DLD1 (cell line): ENCODE results near the gene HS3ST3B1.

Source experiments
- in situ Hi-C: cut with HindIII; loops from 2 replicates; pipeline ENCODE4 v1.10.0; 2017; ENCODE audit warnings: low sequenced_read_pairs

The HS3ST3B1 gene

DNA sequence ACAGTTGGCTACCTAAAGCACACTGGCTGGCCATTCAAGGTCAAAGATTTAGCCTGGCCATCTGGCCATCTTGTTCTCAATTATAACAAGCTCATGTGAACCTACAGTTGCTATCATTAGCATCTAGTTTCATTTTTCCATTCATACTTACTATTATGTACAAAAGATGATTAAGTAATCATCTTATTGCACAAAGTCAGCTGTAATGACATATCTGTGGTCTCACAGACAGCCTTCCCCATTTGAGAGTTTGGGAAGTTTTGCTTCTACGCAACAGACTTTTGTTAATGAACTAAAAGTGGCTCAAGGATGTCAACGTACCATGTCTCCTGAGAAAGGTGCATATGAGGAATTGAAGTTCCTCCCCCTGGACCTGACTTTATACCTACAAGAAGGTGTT, 51.3 kb downstream of the HS3ST3B1 start:
- in situ Hi-C loops = no loop called here

DNA sequence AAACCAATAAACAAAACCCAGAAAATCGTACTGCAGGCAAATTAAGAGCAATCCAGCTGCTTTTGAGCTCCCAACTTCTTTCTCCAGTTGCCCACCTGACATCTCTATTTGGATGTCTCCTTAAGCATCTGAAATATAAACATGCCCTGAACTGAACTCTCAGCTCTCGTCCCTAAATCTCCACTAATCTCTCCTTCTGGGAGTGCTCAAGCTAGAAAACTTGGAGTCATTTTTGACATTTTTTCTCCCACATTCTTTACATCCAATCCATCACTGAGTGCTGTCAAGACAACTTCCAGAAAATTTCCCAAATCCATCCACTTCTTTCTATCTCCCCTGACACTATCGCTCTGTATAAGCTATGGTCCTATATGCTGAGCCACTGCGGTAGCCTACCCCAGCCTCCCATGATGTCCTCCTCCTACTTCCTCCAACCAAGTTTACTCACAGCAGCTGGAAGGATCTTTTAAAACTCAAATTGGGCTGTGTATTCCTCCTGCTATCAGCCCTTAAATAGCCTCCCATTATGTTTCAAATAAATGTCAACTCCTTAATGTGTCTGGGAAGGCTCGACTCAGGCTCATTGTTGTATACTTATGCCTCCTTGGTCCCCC, 53.1 kb downstream of the HS3ST3B1 start:
- in situ Hi-C loops = no loop called here

DNA sequence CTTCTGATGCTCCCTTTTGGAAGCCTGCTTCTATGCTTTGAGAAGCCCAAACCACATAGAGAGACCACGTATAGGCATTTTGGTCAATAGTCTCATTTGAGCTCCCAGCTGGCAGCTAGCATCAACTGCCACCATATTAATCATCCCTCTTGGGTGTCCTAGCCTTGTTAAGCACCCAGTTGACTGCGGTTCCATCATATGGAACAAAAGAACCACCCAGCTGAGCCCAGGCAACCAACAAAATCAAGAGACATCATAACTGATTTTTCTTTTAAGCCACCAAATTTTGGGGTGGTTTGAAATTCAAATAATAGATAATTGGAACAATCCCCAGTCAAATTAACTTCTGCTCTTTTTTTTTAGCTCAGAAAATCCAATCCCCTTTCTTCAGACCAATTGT, 53.9 kb downstream of the HS3ST3B1 start:
- in situ Hi-C loops = no loop called here

DNA sequence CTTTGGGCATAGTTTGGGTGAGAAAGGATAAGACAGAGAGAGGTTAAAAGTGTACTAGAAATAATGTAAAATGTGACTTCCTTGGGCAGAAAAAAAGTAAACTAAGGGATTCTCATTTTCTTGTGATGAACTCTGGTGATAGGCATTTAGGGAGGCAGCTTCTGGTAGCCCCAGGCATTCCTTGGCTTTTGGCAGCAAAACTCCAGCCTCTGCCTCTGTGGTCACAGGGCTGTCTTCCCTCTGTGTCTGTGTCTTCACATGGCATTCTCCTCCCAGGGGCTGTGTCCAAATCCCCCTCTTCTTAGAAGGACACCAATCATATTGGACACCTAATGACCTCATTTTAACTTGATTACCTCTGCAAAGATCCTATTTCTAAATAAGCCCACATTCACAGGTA, 54.7 kb downstream of the HS3ST3B1 start:
- in situ Hi-C loops = no loop called here

DNA sequence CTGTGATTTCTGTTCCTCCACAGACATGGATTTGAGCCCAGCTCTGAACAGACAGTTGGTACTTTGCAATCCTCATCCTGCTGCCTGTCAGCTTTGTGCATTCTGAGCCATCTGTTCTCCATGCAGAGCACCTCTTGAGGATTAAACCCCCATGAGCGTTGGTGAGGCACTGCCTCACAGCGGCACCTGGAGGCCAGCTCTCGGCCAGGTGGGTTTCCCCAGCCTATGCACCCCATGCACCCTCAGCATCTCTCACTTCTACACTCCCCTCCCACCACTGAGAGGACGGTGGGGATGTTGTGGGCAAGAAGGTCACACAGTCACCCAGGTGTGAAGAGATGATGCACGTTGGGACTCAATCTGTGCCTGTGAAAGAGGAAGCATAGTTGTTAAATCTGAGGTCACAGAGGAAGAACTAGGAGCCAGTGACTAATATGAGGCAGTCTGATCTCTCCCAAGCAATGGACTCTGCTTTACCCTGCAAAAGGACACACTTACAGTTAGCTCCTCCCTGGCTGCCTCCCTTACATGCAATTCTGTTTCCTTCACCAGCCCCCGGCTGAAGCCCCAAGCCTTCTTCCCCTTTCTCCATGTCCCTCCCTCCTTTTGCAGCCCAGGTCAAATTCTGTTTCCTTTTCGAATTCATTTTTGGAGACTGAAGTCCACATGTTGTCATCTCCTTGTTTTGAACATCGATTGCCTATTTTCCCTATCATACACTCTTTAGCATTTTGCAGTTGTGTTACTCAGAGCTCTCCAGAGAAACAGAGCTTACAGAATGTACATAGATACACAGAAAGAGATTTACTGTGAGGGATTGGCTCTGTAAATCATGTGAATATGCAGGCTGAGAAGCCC, 58.5 kb downstream of the HS3ST3B1 start:
- in situ Hi-C loops = no loop called here

DNA sequence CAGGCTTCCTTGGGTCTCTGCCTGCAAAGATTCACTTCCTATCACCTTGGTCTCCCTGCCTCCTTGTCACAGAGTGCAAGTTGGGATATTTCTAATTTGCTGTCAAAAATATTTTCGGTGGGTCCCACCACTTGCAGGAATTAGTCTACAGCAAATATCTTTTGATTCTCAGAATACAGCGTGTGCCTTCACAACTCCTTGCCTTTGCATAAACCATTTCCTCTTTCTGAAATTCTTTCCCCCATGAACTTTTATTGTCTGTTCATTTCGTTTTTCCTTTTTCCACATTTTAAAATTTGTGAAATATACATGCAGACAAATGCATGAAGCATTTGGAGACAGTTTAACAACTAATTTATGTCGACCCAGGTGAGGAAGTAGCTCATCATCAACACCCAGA, 60.0 kb downstream of the HS3ST3B1 start:
- in situ Hi-C loops = no loop called here

DNA sequence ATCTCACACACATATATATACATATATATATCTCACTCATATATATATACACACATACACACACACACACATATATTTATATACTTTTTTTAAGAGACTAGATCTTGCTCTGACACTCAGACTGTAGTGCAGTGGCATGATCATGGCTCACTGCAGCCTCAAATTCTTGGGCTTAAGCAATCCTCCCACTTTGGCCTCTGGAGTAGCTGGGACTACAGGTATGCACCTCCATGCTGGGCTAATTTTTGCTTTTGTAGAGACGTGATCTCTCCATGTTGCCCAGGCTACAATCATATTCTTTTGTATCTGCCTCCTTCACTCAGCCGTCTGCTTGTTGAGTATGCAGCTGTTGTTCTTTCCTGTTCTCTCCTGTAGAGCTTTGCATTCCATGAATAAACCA, 60.6 kb downstream of the HS3ST3B1 start:
- in situ Hi-C loops = no loop called here

DNA sequence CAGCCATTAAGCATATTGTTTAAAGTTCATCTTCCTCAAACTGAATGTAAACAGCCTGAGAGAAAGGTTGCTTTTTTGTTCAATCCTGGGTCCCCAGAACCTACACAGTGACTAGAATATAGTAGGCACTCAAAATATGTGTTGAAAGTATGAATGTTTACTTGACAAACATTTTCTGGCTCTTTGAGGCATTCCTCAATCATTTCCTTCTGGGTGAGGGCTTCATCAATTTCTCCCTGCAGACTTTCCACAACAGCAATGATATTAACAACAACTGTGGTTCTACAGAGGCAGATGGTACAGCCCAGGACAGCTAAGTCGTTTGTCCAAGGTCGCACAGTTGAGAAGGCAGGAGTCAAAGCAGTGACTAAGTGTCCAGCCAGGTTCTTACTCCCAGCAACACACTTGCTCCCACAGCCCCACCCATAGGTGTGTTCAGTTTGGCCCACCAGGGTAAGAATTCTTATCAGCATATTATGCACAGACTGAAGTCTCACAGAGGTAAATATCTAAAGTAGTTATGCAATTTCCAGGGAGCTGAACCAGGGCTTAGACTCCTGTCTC, 61.1 kb downstream of the HS3ST3B1 start:
- in situ Hi-C loops = no loop called here

DNA sequence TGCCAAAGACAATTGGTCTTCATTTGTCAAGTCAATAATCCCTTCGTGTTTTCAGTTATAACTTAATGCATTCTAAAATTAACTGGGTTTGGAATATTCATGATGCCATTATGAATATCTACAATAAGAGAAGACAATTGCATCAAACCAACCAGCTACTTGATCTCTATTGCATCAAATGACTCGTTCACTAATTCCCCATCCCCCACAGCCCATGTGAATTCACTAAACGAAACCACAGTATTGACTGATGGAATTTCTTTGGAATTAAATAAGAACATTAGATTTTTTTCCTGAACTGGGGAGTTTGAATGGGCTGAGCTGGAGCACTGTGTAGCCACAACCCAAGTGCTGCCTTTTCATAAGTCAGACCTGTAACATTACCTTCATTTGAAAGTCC, 65.3 kb downstream of the HS3ST3B1 start:
- in situ Hi-C loops = no loop called here

DNA sequence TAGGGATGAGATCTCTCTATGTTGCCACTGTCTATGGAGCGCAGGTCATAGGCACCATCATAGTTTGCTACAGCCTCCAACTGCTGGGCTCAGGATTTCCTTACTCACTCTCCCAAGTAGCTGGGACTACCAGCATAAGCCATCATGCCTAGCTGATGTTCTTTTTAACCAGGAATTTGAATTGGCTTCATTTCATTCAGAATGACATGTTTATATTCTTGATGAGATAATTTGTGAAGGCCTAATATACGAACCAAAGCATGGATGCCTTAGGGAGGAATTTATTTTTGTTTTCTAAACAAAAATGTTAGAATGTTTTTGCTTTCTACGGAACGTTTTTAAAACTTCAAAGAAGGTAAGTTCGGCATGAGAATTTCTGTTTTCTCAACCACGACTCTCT, 71.6 kb downstream of the HS3ST3B1 start:
- in situ Hi-C loops = no loop called here

DNA sequence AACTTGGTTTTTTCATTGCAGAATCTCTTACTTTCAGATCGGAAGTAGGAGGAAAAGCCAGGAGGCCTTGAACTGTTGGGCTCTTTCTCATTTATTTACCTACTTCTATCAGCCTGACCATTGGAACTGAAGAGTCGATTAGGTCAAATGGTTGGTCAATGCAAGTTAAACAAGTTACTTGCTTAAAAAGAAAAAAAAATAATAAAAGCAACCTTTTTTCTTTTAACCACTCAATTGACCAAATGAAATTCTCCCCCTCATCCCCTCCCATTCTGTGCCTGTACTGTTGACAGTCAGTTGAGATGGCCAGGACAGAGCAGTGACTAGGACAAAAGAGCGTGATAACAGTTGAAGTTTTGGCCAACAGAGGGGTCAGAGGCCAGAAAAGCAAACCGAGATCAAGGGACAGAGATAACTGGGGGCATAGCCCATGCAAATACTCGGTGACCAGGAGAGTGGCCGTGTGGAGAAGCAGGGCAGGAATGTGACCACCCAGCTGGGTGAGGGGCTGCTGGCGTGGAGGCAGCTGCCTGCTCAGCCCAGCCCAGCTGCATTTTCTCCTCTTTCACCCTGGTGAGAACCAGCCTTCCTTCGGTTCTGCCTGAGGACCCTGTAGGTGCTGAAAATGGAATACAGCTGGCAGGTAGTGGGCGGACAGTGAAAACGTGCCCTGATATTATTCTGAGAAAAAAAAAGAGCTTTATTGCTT, 72.2 kb downstream of the HS3ST3B1 start:
- in situ Hi-C loops = no loop called here

DNA sequence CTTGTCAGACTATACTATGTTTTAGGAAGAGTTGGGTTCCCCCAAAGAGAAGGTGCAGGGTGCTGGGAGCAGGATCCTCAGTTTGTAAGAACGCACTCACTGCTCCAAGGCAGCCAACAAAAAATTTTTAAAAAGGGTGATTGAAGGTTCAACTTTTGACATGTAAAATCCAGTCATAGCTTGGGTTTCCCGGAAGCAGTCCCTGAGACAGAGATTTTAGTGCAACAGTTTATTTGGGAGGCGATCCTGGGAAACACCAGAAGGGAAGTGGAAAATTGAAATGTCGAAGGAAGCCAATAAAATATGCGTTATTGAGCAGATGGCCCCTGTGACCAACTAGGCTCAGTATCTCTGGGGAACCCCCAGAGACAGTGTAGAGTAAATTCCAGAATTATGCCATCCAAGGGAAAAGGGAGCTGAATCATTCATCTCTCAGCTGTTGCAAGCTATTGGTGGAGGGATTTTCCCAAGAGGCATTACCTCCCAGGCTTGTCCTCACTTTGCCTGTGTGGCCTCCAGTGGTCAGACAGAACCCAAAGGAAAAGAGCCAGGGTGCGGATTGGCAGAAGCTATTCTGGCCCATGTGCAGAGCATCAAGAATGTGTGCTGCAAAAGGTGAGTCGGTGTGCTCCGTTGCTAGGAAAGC, 72.9 kb downstream of the HS3ST3B1 start:
- in situ Hi-C loops = no loop called here

DNA sequence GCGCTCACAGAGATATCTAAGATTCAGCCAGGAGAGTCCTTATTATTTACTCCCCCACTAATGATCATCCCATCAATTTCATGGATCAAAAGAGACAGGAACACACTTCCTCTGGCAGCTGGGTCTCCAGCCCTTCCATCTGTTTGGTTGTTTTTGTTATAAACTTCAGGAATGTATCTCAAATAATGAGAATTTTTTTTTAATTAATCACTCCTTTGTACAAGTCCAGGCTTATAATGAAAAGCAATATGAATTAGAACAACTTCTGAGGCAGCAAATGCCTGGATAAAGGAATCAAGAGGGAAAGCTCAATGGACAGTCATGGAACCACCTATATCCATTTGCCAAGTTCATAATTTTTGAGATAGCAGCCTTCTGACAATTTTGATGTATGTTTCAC, 73.4 kb downstream of the HS3ST3B1 start:
- in situ Hi-C loops = no loop called here

DNA sequence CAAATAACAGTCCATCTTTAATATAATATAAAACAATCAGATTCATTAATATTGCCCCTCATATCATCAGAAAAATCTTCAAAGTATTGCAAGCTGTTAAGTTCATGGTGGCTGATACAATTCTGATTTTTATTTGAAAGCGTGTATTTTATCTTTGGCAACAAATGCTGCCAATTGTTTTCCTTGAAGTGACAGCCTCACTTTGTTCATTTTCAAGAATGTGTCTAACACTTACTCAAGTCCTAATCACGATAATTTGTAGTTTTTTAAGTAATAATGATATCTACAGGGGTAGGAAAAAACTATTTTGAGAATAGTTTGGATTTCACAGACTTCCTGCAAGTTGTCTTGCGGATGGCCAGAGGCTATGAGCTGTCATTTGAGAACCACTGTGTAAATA, 75.8 kb downstream of the HS3ST3B1 start:
- in situ Hi-C loops = no loop called here

DNA sequence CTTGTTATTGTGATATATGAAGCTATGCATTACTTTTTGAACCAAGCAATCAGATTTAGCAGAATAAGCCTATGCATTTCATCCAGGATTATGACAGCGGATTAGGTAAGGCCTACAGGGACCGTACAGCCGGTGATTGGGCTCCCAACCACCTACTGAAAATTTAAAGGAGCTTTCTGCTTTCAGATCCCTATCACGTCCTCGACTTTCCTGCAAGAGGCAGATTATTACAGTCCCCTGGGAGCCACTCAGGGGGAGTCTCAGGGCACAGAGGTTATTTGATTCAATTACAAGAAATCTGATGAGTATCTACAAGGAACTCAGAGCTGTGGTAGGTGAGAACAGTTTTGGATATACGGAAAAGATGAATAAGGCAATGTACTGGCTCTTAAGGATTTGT, 80.7 kb downstream of the HS3ST3B1 start:
- in situ Hi-C loops = no loop called here

DNA sequence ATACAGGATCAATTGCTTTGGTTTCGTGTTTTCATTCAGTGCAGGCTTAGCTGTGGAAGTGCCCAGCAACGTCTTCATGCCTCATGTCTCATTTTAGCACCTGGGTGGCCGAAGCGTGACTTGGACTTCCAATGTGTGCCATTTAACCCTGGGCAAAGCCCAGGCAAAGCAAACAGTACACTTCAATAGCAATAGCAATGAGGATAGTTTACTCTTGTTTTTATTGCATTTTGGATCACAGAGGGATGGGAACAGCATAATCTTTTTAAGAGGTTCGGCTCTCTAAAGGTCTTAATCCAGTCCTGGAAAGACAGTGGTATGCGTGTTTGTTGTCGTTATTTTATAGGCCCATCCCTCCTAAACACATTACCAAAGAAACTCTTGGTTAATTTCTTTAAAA, 86.2 kb downstream of the HS3ST3B1 start:
- in situ Hi-C loops = no loop called here

DNA sequence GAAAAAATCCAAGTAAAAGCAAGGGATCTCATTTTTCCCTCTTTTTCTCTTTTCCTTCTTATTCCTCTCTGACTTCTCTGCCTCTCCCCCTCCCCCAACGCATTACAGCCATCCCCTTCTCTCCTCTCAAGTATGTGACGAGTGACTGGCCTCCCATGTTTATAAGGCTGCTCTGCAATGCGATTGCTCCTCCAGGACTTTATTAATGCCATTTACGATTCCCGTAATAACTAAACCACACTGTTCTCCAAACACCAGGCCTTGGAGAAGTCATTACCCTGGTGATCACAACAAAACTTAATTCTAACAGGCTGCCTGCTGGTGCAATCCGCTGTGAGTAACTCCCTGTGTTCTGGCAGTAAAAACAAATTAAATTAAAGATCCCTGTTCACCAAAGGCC, 88.8 kb downstream of the HS3ST3B1 start:
- in situ Hi-C loops = no loop called here

DNA sequence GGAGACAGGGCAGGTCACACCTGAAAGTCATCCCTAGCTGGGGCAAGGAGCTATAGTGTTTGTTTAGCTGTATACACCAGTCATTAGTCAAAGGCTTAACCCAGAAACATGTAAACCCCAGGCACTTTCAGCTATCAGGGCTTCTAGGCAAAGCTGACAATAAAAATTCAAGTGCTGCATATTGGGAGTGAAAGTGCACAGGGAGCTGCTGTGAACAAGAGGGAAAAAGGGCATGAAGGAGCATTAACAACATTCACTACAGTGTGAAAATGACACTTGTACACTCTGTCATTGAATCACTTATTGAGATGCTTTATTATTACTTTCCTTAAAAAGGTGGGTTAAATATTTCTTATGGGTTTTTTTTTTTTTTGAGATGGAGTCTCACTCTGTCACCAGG, 92.8 kb downstream of the HS3ST3B1 start:
- in situ Hi-C loops = no loop called here

DNA sequence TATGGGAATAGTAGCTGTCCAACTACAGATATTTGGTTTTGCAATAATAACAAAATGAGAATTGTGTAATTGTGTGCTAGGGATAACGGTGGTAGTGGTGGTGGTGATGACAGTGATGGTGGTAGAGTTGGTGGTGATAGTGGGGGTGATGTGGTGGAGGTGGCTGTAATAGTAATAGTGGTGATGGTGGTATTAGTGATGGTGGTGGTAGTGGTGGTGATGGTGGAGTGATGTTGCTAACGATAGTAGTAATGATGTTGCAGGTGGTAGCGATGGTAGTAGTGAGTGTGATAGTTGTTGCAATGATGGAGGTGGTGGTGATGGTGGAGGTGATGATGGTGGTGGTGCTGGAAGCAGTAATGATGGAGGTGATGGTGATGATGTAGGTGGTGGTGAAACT, 94.4 kb downstream of the HS3ST3B1 start:
- in situ Hi-C loops = no loop called here

DNA sequence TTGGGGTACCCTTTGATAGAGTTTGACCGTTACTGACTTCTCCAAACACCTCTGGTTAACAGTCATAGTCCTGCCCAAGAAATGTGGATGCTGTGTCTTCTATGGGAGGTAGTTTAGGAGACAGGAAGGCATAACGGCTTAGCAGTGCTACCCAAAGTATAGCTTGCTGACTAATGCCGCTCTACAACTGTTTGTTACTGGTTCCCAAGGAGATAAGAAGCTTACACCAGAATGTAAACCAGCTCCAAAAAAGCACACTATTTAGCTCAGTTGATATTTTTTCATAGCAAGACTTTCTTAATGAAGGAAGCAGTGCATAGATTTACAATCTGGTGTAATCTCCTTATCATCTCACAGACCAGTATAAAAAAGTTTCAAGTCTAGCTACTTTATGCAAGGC, 95.7 kb downstream of the HS3ST3B1 start:
- in situ Hi-C loops = no loop called here

DNA sequence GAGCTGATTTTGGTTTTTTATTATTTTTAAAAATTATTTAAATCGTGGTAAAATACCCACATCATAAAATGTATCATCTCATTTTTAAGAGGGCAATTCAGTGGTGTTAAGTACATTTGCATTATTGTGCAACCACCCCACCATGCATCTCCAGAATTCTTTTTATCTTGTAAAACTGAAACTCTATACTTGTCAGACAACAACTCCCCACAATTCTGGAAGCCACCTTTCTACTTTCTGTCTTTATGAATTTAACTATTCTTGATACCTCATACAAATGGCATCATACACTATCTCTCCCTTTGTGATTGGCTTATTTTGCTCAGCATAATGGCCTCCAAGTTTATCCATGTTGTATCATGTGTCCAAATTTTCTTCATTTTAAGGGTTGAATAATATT, 97.9 kb downstream of the HS3ST3B1 start:
- in situ Hi-C loops = no loop called here
